Measurements from ENCODE around the gene SERPINA1. TPM values are rescaled to one million over a fixed set of nuclear protein-coding genes. Genes with fewer than 3 reads are reported as not detected.
"Not testable (repeated sequence)": the region's sequence is repeated elsewhere in the genome, so short reads cannot be mapped to it uniquely, and the experiment has no call there.

The SERPINA1 gene
- total and polyA plus RNA-seq, 7 donors: 0.78 to 5.5 (median 3.0) TPM

- Histone ChIP-seq H3K9me3 (no peaks in the 10 kb centered on the region), H3K4me3 (no peak overlapping the region), H3K27me3 (ENCODE audit: insufficient read depth in 3 of 3, low read length in 2 of 3) (peaks cover 0 to 7% (median 2%) of the 10 kb centered on the region in 3 donors), H3K4me1 (no peaks in the 10 kb centered on the region), H3K36me3 (ENCODE audit: insufficient read depth in 1 of 2, low read depth in 1 of 2) (no peaks in the 10 kb centered on the region), H3K27ac (no peak overlapping the region)
- 60 to 76% (median 66%) methylated on average over 3 of the region's 3 CpGs for WGBS, 3 donors
- TF ChIP-seq, protein P1, sequence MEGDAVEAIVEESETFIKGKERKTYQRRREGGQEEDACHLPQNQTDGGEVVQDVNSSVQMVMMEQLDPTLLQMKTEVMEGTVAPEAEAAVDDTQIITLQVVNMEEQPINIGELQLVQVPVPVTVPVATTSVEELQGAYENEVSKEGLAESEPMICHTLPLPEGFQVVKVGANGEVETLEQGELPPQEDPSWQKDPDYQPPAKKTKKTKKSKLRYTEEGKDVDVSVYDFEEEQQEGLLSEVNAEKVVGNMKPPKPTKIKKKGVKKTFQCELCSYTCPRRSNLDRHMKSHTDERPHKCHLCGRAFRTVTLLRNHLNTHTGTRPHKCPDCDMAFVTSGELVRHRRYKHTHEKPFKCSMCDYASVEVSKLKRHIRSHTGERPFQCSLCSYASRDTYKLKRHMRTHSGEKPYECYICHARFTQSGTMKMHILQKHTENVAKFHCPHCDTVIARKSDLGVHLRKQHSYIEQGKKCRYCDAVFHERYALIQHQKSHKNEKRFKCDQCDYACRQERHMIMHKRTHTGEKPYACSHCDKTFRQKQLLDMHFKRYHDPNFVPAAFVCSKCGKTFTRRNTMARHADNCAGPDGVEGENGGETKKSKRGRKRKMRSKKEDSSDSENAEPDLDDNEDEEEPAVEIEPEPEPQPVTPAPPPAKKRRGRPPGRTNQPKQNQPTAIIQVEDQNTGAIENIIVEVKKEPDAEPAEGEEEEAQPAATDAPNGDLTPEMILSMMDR (IDR thresholded peaks at IDR 0.05): no peak
- no peak for ATAC-seq
- no peak for DNase-seq
- intact Hi-C loops (cut with DNase I): loop anchor here in 1 of 2 donors (10.0 kb wide), 1 partner anchor 260 kb away; no protein-coding TSS in a partner anchor
Observed at GRCh38 chr14:94424371-94424770, 36.0 kb upstream of the SERPINA1 start.

- Histone ChIP-seq H3K9me3 (no peaks in the 10 kb centered on the region), H3K4me3 (no peak overlapping the region), H3K27me3 (ENCODE audit: insufficient read depth in 3 of 3, low read length in 2 of 3) (peaks cover 0 to 7% (median 2%) of the 10 kb centered on the region in 3 donors), H3K36me3 (ENCODE audit: insufficient read depth in 1 of 2, low read depth in 1 of 2) (no peaks in the 10 kb centered on the region), H3K27ac (no peak overlapping the region), H3K4me1 (no peaks in the 10 kb centered on the region)
- DNase-seq: peak; percentile 57 to 76
- peak in 2 of 4 donors; percentile 25 to 50 for ATAC-seq
- intact Hi-C loops (cut with DNase I): loop anchor here in 1 of 2 donors (10.0 kb wide), 1 partner anchor 261 kb away; no protein-coding TSS in a partner anchor
- TF ChIP-seq, protein P1 (IDR thresholded peaks at IDR 0.05): peak; percentile 28
- 10 to 12% (median 12%) methylated on average over 13 of the region's 13 CpGs for WGBS, 3 donors
Observed at GRCh38 chr14:94423453-94424056, 35.2 kb upstream of the SERPINA1 start.

GRCh38 chr14:94421316-94421715, 32.9 kb upstream of the SERPINA1 start:
- H3K27ac ChIP-seq: no peak overlapping the region
- DNase-seq: no peak
- no peaks in the 10 kb centered on the region for H3K4me1 ChIP-seq
- H3K4me3 ChIP-seq: no peak overlapping the region
- peaks cover 0 to 7% (median 2%) of the 10 kb centered on the region in 3 donors for H3K27me3 ChIP-seq (ENCODE audit: insufficient read depth in 3 of 3, low read length in 2 of 3)
- no peak for ATAC-seq
- TF ChIP-seq, protein P1 (IDR thresholded peaks at IDR 0.05): no peak
- 53 to 68% (median 60%) methylated on average over 2 of the region's 2 CpGs for WGBS, 3 donors
- no peaks in the 10 kb centered on the region for H3K36me3 ChIP-seq (ENCODE audit: insufficient read depth in 1 of 2, low read depth in 1 of 2)
- intact Hi-C loops (cut with DNase I): loop anchor here in 1 of 2 donors (10.0 kb wide), 1 partner anchor 263 kb away; no protein-coding TSS in a partner anchor
- no peaks in the 10 kb centered on the region for H3K9me3 ChIP-seq

DNA sequence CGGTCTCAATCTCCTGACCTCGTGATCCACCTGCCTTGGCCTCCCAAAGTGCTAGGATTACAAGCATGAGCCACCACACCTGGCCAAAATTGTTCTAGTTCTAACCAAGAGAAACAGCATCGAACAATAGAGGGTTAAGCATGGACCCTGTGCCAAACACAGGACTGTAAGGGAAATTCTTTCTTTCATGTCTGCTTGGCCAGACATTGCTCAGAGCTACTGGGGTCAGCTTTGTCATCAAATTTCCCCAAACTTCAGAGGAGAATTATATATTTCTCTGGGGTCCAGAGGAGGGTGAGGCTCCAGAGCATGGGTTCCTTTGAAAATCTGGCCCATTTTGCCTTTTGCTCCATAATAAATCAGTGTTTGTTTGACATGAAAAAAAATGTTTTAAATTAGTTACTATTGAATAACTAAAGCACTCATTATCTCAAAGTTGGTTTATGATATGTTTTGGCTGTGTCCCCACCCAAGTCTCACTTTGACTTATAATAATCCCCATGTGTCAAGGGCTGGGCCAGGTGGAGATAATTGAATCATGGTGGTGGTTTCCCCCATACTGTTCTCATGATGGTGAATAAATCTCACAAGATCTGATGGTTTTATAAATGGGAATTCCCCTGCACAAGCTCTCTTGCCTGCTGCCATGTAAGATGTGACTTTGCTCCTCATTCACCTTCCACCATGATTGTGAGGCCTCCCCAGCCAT, 29.2 kb upstream of the SERPINA1 start:
- DNase-seq; H3K4me3 ChIP-seq; H3K27me3 ChIP-seq (ENCODE audit: insufficient read depth in 3 of 3, low read length in 2 of 3); ATAC-seq; H3K4me1 ChIP-seq; intact Hi-C loops (cut with DNase I); H3K9me3 ChIP-seq; H3K27ac ChIP-seq; H3K36me3 ChIP-seq (ENCODE audit: insufficient read depth in 1 of 2, low read depth in 1 of 2): not testable (repeated sequence)
- WGBS, 3 donors: 61 to 78% (median 69%) methylated on average over 3 of the region's 3 CpGs

All from psoas muscle (tissue), 8 donors.